Activated CD8-positive, alpha-beta T cell treated with anti-CD3 and anti-CD28 coated beads for 36 hours (primary cell): Measurements from ENCODE around the gene RASL10A. TPM values are rescaled to one million over a fixed set of nuclear protein-coding genes. Genes with fewer than 3 reads are reported as not detected.
A peak's percentile ranks its signal among the peaks of the same experiment; 100 is the strongest.

Experiments
- ATAC-seq: fragments of 200-7000 bp; cut with Tn5 transposase; one replicate; pipeline ENCODE4 v1.10.0; 2021; ENCODE audit warnings: mild to moderate bottlenecking, moderate library complexity
- CTCF ChIA-PET: fragments of 350-600 bp; sonication (Branson Sonifier 250); formaldehyde crosslinking; loops from one replicate; lab custom pipeline; 2021; ENCODE audit warnings: antibody characterized with exemption; lab: Charles Lee
- POLR2A ChIA-PET: fragments of 350-600 bp; sonication (Branson Sonifier 250); formaldehyde crosslinking; loops from one replicate; lab custom pipeline; 2021; ENCODE audit warnings: antibody characterized with exemption; lab: Charles Lee
- DNase-seq: peaks from one replicate; pipeline ENCODE4 v3.0.0-alpha.2; 2020
- H3K27ac Mint-ChIP-seq: one replicate; pipeline ENCODE4 v1.8.0; 2021; ENCODE audit warnings: mild to moderate bottlenecking, mixed read lengths
- H3K27me3 Mint-ChIP-seq: one replicate; pipeline ENCODE4 v1.8.0; 2021; ENCODE audit warnings: mixed read lengths
- H3K36me3 Mint-ChIP-seq: one replicate; pipeline ENCODE4 v1.8.0; 2021; ENCODE audit warnings: low read depth, mixed read lengths
- H3K4me1 Mint-ChIP-seq: one replicate; pipeline ENCODE4 v1.8.0; 2021; ENCODE audit warnings: low read depth, mixed read lengths
- H3K4me3 Mint-ChIP-seq: one replicate; pipeline ENCODE4 v1.8.0; 2021; ENCODE audit warnings: mild to moderate bottlenecking, moderate library complexity, mixed read lengths
- H3K9me3 Mint-ChIP-seq: one replicate; pipeline ENCODE4 v1.8.0; 2021; ENCODE audit warnings: mixed read lengths
- intact Hi-C: fragments of 100-400 bp; cut with micrococcal nuclease; formaldehyde crosslinking; loops from one replicate; pipeline ENCODE4 v1.10.0; 2022
- microRNA-seq: library from miRNA; unstranded; fragments of <30 nt; microRNA quantifications from one replicate; pipeline ENCODE4 v1.2.0, GENCODE V29; 2022; ENCODE audit warnings: borderline microRNAs expressed, borderline replicate concordance
- total RNA-seq, 2 experiments: library from RNA; stranded (reverse); gene quantifications; one replicate each; pipeline ENCODE4 v1.2.3, GENCODE V29; 2021
- TF ChIP-seq, protein P1 (sequence below): fragments of 200-600 bp; IDR thresholded peaks from one replicate; pipeline ENCODE4 v1.8.0; 2022; ENCODE audit warnings: antibody characterized with exemption, mild to moderate bottlenecking

Gene RASL10A
- total RNA-seq, 2 experiments from 2014 or later = 0.56 TPM; not detected in 1

DNA sequence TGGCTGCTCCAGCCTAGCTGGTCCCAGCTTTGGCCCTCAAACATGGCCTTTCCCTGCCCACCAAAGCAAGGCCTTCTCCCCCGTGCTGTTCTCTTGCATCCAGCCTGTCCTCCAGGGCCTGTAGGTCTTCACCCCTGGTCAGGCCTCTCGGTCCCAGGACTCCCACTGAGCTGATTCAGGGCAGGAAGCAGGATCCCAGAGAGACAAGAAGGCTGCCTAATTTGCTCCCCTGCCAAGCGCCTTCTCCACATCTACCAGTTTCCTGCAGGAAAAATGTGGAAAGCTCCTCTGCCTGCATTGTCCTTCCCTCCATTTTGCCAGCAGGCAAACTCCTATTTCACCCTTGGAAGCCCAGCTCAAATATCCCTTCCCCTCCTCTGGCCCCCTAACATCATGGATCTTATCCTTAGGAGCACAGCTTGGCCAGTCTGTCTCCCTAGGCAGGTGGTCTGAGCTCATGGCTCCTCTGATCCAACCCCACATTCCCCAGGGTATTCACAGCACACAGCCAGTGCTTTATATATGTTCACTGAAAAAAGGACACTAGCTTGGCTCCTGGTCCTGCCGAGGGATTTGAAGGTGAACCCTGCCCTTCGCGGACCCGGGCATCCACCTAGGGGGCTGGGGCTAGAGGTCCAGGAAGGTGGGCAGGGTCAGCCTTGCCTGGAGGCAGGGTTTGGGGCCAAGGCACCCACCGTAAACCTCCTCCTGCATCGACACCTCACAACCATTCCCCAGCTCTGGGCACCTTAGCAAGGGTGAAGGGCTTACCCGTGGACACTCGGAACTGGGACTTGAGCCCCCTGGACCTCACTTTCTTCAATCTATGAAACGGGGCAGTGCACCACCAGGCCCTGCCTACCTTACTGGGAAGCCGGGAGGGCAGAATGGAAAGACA lies 48.7 kb downstream of the RASL10A start:
- H3K27ac Mint-ChIP-seq = peak overlapping the region; percentile 90
- ChIA-PET CTCF (interaction anchor here (0.7 to 1.6 kb wide), 5 partner anchors 8 to 145 kb away, joined by 3 to 9 read pairs (median 3); no protein-coding TSS in a partner anchor), POLR2A (interaction anchor here (0.6 to 4.6 kb wide), 10 partner anchors 9 to 357 kb away, joined by 3 to 29 read pairs (median 3); no protein-coding TSS in a partner anchor)
- TF ChIP-seq, protein P1, sequence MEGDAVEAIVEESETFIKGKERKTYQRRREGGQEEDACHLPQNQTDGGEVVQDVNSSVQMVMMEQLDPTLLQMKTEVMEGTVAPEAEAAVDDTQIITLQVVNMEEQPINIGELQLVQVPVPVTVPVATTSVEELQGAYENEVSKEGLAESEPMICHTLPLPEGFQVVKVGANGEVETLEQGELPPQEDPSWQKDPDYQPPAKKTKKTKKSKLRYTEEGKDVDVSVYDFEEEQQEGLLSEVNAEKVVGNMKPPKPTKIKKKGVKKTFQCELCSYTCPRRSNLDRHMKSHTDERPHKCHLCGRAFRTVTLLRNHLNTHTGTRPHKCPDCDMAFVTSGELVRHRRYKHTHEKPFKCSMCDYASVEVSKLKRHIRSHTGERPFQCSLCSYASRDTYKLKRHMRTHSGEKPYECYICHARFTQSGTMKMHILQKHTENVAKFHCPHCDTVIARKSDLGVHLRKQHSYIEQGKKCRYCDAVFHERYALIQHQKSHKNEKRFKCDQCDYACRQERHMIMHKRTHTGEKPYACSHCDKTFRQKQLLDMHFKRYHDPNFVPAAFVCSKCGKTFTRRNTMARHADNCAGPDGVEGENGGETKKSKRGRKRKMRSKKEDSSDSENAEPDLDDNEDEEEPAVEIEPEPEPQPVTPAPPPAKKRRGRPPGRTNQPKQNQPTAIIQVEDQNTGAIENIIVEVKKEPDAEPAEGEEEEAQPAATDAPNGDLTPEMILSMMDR = no peak
- H3K9me3 Mint-ChIP-seq = no peaks in the 10 kb centered on the region
- DNase-seq (no peak), ATAC-seq (no peak)
- peaks cover 41% of the 10 kb centered on the region for H3K36me3 Mint-ChIP-seq
- intact Hi-C loops = no loop called here
- H3K4me3 Mint-ChIP-seq = peak overlapping the region; percentile 85
- H3K4me1 Mint-ChIP-seq = peaks cover 28% of the 10 kb centered on the region
- no peaks in the 10 kb centered on the region for H3K27me3 Mint-ChIP-seq

DNA sequence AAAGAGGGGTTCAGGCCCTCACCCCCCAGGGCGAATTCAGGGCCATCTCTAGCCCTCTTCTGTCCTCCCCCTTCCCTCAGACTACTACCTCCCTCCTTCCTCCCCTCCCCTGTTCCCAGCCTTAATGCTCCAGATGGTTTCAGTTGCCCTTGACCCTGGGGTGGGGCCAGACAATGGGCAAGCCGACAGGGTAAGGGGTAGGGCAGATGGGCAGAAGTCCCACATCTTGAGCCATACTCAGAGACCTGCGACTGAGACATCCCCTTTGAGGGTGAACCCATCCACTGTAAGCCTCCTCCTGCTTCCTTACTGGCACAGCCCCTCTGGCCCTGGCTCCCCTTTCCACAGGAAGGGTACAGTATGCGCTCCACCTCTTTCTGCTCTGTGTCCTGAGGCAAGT lies 49.6 kb downstream of the RASL10A start:
- Mint-ChIP-seq H3K36me3 (peaks cover 35% of the 10 kb centered on the region), H3K9me3 (no peaks in the 10 kb centered on the region), H3K4me3 (peak overlapping the region; percentile 85), H3K27ac (peak overlapping the region; percentile 30), H3K27me3 (no peaks in the 10 kb centered on the region), H3K4me1 (peaks cover 20% of the 10 kb centered on the region)
- intact Hi-C loops = no loop called here
- DNase-seq (no peak), ATAC-seq (no peak)
- POLR2A ChIA-PET = interaction anchor here (1.3 to 2.5 kb wide), 2 partner anchors 9 to 29 kb away, joined by 6 to 9 read pairs; no protein-coding TSS in a partner anchor
- CTCF ChIA-PET = interaction anchor here (1.1 to 1.5 kb wide), 3 partner anchors 7 to 47 kb away, joined by 3 to 4 read pairs (median 3); no protein-coding TSS in a partner anchor
- TF ChIP-seq, protein P1 = no peak

DNA sequence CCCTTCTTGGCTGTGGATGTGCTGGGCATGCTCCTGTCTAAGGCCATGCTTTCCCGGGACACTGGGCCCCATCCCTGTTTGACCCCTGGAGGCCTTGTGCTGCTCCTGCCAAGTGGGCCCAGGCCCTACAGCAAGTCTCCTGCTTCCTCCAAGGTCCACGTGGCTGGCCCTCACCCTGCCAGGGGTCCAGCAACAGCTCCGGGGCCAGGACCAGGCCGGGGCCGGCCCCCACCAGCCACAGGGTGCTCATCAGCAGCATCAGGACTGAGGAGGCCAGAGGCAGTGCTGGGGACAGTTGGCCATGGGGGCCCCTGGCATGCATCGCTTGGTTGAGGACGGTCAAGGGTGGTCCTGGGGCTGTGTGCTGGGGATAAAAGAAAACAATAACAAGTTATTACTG lies 50.2 kb downstream of the RASL10A start:
- H3K27ac Mint-ChIP-seq = no peak overlapping the region
- H3K4me3 Mint-ChIP-seq = no peak overlapping the region
- H3K36me3 Mint-ChIP-seq = peaks cover 29% of the 10 kb centered on the region
- H3K9me3 Mint-ChIP-seq = no peaks in the 10 kb centered on the region
- H3K4me1 Mint-ChIP-seq = peaks cover 14% of the 10 kb centered on the region
- DNase-seq (no peak), ATAC-seq (no peak)
- intact Hi-C loops = no loop called here
- POLR2A ChIA-PET = interaction anchor here (2.5 kb wide), 1 partner anchor 8 kb away, joined by 9 read pairs; no protein-coding TSS in a partner anchor
- no peaks in the 10 kb centered on the region for H3K27me3 Mint-ChIP-seq
- TF ChIP-seq, protein P1 = no peak
- CTCF ChIA-PET = interaction anchor here (1.5 kb wide), 1 partner anchor 20 kb away, joined by 4 read pairs; no protein-coding TSS in a partner anchor

DNA sequence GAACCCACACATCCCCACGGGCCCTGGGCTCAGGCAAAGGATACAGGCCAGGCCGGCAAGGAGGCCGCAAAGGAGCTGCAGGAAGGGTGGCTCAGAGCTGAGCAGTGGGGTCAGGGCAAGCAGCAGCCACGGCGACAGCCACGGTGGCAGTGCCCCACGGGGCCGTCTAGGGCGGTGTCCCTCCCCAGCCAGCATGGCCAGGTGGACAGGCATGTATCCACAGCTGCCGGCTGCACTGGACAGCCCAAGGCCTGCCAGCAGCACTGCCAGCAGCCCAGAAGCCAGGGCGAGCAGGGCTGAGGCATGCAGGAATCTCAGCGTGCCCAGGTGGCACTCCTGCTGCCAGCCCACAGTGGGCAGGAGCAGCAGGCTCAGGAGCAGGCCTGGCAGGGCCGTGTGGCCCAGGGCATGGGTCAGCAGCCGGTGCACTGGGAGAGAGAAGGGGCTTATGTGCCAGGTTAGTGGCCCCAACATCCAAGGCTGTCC lies 51.7 kb downstream of the RASL10A start:
- no peak overlapping the region for H3K27ac Mint-ChIP-seq
- peaks cover 14% of the 10 kb centered on the region for H3K36me3 Mint-ChIP-seq
- H3K4me1 Mint-ChIP-seq = peaks cover 11% of the 10 kb centered on the region
- no peak overlapping the region for H3K4me3 Mint-ChIP-seq
- no peak for DNase-seq
- no peak for ATAC-seq
- H3K27me3 Mint-ChIP-seq = no peaks in the 10 kb centered on the region
- POLR2A ChIA-PET = no interaction called here
- CTCF ChIA-PET = no interaction called here
- intact Hi-C loops = no loop called here
- H3K9me3 Mint-ChIP-seq = no peaks in the 10 kb centered on the region
- TF ChIP-seq, protein P1 = no peak

Small RNA genes within 50 kb of the gene (microRNA-seq; reads per million reads assigned to microRNA genes)
- 36.6 reads per million, percentile 53 among the genes with 10 or more reads in this experiment for gene MIR3653

Other genes starting within 250 kb of the RASL10A start
- gene KREMEN1, start 242.7 kb downstream of the RASL10A start, total RNA-seq = under 1 TPM; 0.11 to 0.43 TPM
- under 1 TPM in 1 of 2 experiments, not detected in 1; 0.14 TPM for gene EMID1, start 109.8 kb downstream of the RASL10A start, total RNA-seq
- 10 to 100 TPM; 24.5 to 25.4 TPM for gene RHBDD3, start 47.7 kb downstream of the RASL10A start, total RNA-seq
- gene EWSR1, start 47.4 kb downstream of the RASL10A start, total RNA-seq = 100 to 1,000 TPM; 307 to 315 TPM
- gene GAS2L1, start 9.0 kb downstream of the RASL10A start, total RNA-seq = 1 to 10 TPM in 1 of 2 experiments, under 1 TPM in 1; 0.36 to 1.1 TPM
- 10 to 100 TPM; 57.5 to 59.0 TPM for gene AP1B1, start 72.9 kb upstream of the RASL10A start, total RNA-seq
- gene RFPL1, start 122.9 kb upstream of the RASL10A start, total RNA-seq = not detected
- gene NEFH, start 164.5 kb upstream of the RASL10A start, total RNA-seq = 1 to 10 TPM; 7.5 to 8.6 TPM
- gene THOC5, start 238.1 kb upstream of the RASL10A start, total RNA-seq = 10 to 100 TPM; 48.7 to 57.3 TPM